PC-9 (cell line): ENCODE data around the gene SEMA6B.

Experiments
- EZH2 ChIP-seq: fragments of 200-600 bp; sonication (generic); IDR thresholded peaks from 2 replicates; pipeline ENCODE4 v1.8.0; 2017; ENCODE audit warnings: antibody characterized with exemption, low read depth
- TF ChIP-seq, protein P1 (sequence below): fragments of 200-600 bp; sonication (generic); conservative IDR thresholded peaks from 2 replicates; pipeline ENCODE4 v1.6.1; 2017; ENCODE audit warnings: mixed run types, antibody characterized with exemption, mild to moderate bottlenecking, moderate library complexity

DNA sequence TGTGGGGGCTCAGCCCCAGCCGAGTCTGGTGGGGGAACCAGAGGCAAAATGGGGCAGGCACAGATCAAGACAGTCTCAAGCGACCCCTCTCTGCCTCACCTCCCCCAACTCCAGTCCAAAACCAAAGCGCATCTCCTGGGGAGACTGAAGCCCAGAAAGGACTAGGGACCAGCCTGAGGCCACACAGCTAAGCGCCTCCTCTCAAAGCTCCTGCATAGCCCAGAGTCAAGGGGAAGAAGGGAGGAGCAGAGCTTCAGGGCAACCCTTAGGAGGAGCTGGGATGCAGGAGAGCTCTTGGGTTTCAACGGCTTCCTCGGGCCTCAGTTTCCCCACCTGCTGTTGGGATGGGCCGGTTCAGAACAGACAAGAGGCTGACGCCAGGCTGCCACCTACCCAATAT, 19.9 kb upstream of the SEMA6B start:
- TF ChIP-seq, protein P1, sequence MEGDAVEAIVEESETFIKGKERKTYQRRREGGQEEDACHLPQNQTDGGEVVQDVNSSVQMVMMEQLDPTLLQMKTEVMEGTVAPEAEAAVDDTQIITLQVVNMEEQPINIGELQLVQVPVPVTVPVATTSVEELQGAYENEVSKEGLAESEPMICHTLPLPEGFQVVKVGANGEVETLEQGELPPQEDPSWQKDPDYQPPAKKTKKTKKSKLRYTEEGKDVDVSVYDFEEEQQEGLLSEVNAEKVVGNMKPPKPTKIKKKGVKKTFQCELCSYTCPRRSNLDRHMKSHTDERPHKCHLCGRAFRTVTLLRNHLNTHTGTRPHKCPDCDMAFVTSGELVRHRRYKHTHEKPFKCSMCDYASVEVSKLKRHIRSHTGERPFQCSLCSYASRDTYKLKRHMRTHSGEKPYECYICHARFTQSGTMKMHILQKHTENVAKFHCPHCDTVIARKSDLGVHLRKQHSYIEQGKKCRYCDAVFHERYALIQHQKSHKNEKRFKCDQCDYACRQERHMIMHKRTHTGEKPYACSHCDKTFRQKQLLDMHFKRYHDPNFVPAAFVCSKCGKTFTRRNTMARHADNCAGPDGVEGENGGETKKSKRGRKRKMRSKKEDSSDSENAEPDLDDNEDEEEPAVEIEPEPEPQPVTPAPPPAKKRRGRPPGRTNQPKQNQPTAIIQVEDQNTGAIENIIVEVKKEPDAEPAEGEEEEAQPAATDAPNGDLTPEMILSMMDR: no peak
- no peak for TF ChIP-seq EZH2
